K562 (cell line): ENCODE results near the gene ARFRP1. TPM values are rescaled to one million over a fixed set of nuclear protein-coding genes. Genes with fewer than 3 reads are reported as not detected.
A peak's percentile ranks its signal among the peaks of the same experiment; 100 is the strongest.

ENCODE experiments used
- ARID2 ChIP-seq: fragments of 450-650 bp; IDR thresholded peaks from 2 replicates; pipeline ENCODE4 v1.6.1; 2017; ENCODE audit warnings: antibody characterized with exemption, mild to moderate bottlenecking
- ATF1 ChIP-seq, 2 experiments: fragments of 450-650 bp in 1 of 2; IDR thresholded peaks; 2 replicates each; pipeline ENCODE4 v1.6.1; 2016; ENCODE audit warnings: missing compliant biosample characterization in 1 of 2, missing genetic modification characterization in 1 of 2
- BRF1 ChIP-seq: IDR thresholded peaks from 3 replicates; pipeline ENCODE4 v1.6.1; 2011; ENCODE audit warnings: borderline replicate concordance, mild to moderate bottlenecking; ENCODE audit not compliant: insufficient read length; ENCODE audit errors: extremely low read depth
- CBX3 ChIP-seq, 2 experiments: IDR thresholded peaks; 1 replicate in 1 of 2; 2 replicates in 1 of 2; pipeline ENCODE4 v1.6.1; 2012; ENCODE audit warnings: inconsistent platforms in 2 of 2, low read length in 2 of 2, borderline replicate concordance in 1 of 2, control low read depth in 1 of 2
- CHD2 ChIP-seq: IDR thresholded peaks from 2 replicates; pipeline ENCODE4 v1.6.1; 2011; ENCODE audit warnings: low read depth, low read length
- EP400 ChIP-seq: fragments of 450-650 bp; IDR thresholded peaks from 2 replicates; pipeline ENCODE4 v1.6.1; 2017; ENCODE audit warnings: antibody characterized with exemption, mild to moderate bottlenecking, moderate library complexity
- FOXP4 ChIP-seq: sonication (generic); formaldehyde crosslinking; IDR thresholded peaks from 2 replicates; pipeline ENCODE4 v1.8.0; 2022; ENCODE audit warnings: mild to moderate bottlenecking, missing genetic modification reagents, borderline replicate concordance
- GTF2E2 ChIP-seq: fragments of 200-800 bp; sonication (Bioruptor generic); IDR thresholded peaks from 2 replicates; pipeline ENCODE4 v1.6.1; 2016; ENCODE audit warnings: missing genetic modification characterization, missing compliant biosample characterization
- KHSRP ChIP-seq: fragments of 450-650 bp; IDR thresholded peaks from 2 replicates; pipeline ENCODE4 v1.6.1; 2017
- NR3C1 ChIP-seq: sonication (generic); formaldehyde crosslinking; IDR thresholded peaks from 2 replicates; pipeline ENCODE4 v1.8.1; 2022; ENCODE audit warnings: missing genetic modification reagents
- PHB ChIP-seq: fragments of 250-450 bp; sonication (Bioruptor Pico); IDR thresholded peaks from 2 replicates; pipeline ENCODE4 v1.5.0; 2021
- PHTF2 ChIP-seq: fragments of 250-450 bp; sonication (Bioruptor Pico); IDR thresholded peaks from 2 replicates; pipeline ENCODE4 v1.5.0; 2021; ENCODE audit warnings: mild to moderate bottlenecking
- RNF219 ChIP-seq: fragments of 250-450 bp; sonication (Bioruptor Pico); IDR thresholded peaks from 2 replicates; pipeline ENCODE4 v1.5.0; 2022; ENCODE audit warnings: mild to moderate bottlenecking
- SREBF1 ChIP-seq: fragments of 150-350 bp; IDR thresholded peaks from 2 replicates; pipeline ENCODE4 v1.6.1; 2014; ENCODE audit warnings: antibody characterized with exemption, low read depth, low read length, borderline replicate concordance
- TAF7 ChIP-seq: fragments of 450-650 bp; IDR thresholded peaks from 2 replicates; pipeline ENCODE4 v1.6.1; 2016; ENCODE audit warnings: missing genetic modification characterization, missing compliant biosample characterization
- TARDBP ChIP-seq: fragments of 450-650 bp; IDR thresholded peaks from 2 replicates; pipeline ENCODE4 v1.6.1; 2016
- TRIM28 ChIP-seq: fragments of 450-650 bp; IDR thresholded peaks from 2 replicates; pipeline ENCODE4 v1.6.1; 2017
- WHSC1 ChIP-seq: IDR thresholded peaks from one replicate; pipeline ENCODE4 v1.6.1; 2012; ENCODE audit warnings: low read length, control low read depth, inconsistent platforms
- ZBTB49 ChIP-seq: sonication (generic); formaldehyde crosslinking; IDR thresholded peaks from 2 replicates; pipeline ENCODE4 v1.8.0; 2022; ENCODE audit warnings: missing genetic modification reagents, mild to moderate bottlenecking, borderline replicate concordance
- ZC3H4 ChIP-seq: sonication (generic); formaldehyde crosslinking; IDR thresholded peaks from 2 replicates; pipeline ENCODE4 v1.9.0; 2021; ENCODE audit warnings: missing genetic modification reagents, borderline replicate concordance
- ZFP30 ChIP-seq: fragments of 250-450 bp; sonication (Bioruptor Pico); IDR thresholded peaks from 2 replicates; pipeline ENCODE4 v1.8.0; 2022; ENCODE audit warnings: moderate library complexity, mild to moderate bottlenecking, inconsistent platforms, borderline replicate concordance
- ZKSCAN3 ChIP-seq: fragments of 250-450 bp; sonication (Bioruptor Pico); IDR thresholded peaks from 2 replicates; pipeline ENCODE4 v1.4.0; 2020
- ZNF384 ChIP-seq: IDR thresholded peaks from 2 replicates; pipeline ENCODE4 v1.6.1; 2012; ENCODE audit warnings: low read depth, low read length, improper control_type of control experiment
- ZNF444 ChIP-seq: fragments of 250-450 bp; sonication (Bioruptor Pico); IDR thresholded peaks from 2 replicates; pipeline ENCODE4 v1.4.0; 2020; ENCODE audit warnings: mild to moderate bottlenecking, moderate library complexity
- ZNF695 ChIP-seq: fragments of 450-650 bp; formaldehyde crosslinking; IDR thresholded peaks from 2 replicates; pipeline ENCODE4 v1.4.0; 2020; ENCODE audit warnings: mild to moderate bottlenecking, moderate library complexity
- ZNF785 ChIP-seq: fragments of 250-450 bp; sonication (Bioruptor Pico); IDR thresholded peaks from 2 replicates; pipeline ENCODE4 v1.4.0; 2020; ENCODE audit warnings: mild to moderate bottlenecking
- ZSCAN29 ChIP-seq: fragments of 450-650 bp; IDR thresholded peaks from 2 replicates; pipeline ENCODE4 v1.6.1; 2017
- polyA plus RNA-seq, 8 experiments: library from polyadenylated mRNA; depleted of rRNA in 4 of 8; stranded (reverse) in 5 of 8; unstranded in 3 of 8; fragments of >200 nt; fragmentation: Nextera tagmentation in 2 of 8; fragmentation: Illumina TruSeq in 1 of 8; extraction: Ambion mirVana in 2 of 8; extraction: Trizol in 1 of 8; gene quantifications; 2 replicates each; pipeline versions ENCODE4 v1.2.1 to v1.2.3, GENCODE V29; 2011 to 2014; ENCODE audit warnings: inconsistent platforms in 1 of 8, missing spikeins in 1 of 8
- total RNA-seq, 7 experiments: library from RNA; depleted of rRNA in 6 of 7; stranded (reverse); fragments of >200 nt in 6 of 7; fragmentation: Illumina TruSeq in 2 of 7; extraction: Trizol in 2 of 7; gene quantifications; 2 replicates each; pipeline versions ENCODE4 v1.2.1 to v1.2.3, GENCODE V29; 2011 to 2021; ENCODE audit warnings: low replicate concordance in 1 of 7

ARFRP1 gene
- total and polyA plus RNA-seq, 9 of the 15 experiments (the other 6 are each of a cell fraction or from before 2014, with no cell fraction given): 2.2 to 78.9 (median 37.3) TPM

GRCh38 chr20:63718996-63719395 is 11.2 kb upstream of the ARFRP1 start (continued):
- no peak for TF ChIP-seq FOXP4 (CRISPR knock-in tag)
- TF ChIP-seq ZSCAN29: no peak
- TF ChIP-seq PHB (CRISPR knock-in tag): no peak
- TF ChIP-seq NR3C1 (CRISPR knock-in tag): no peak
- no peak for TF ChIP-seq EP400
- TF ChIP-seq WHSC1: no peak
- TF ChIP-seq GTF2E2: no peak
- no peak for TF ChIP-seq PHTF2
- TF ChIP-seq SREBF1: no peak
- TF ChIP-seq TARDBP: no peak
- no peak for TF ChIP-seq ZNF785 (CRISPR knock-in tag)
- no peak for TF ChIP-seq CHD2
- TF ChIP-seq ATF1 (CRISPR knock-in tag; IDR thresholded peaks at IDR 0.05): no peak
- TF ChIP-seq ATF1 (tag; IDR thresholded peaks at IDR 0.05): no peak
- no peak for TF ChIP-seq ZNF444
- TF ChIP-seq ZNF695 (CRISPR knock-in tag): no peak
- TF ChIP-seq ZC3H4 (CRISPR knock-in tag): no peak
- no peak for TF ChIP-seq TAF7 (tag)
- peak; percentile 59; the same call in 1 of the 2 replicates for TF ChIP-seq ZNF384
- TF ChIP-seq TRIM28: peak; percentile 97
- no peak for TF ChIP-seq BRF1
- no peak for TF ChIP-seq ARID2
- TF ChIP-seq ZBTB49: no peak
- peak in 1 of 2 experiments; percentile 82; a peak in 2 of 3 replicates for TF ChIP-seq CBX3 (IDR thresholded peaks at IDR 0.05; ENCODE audit: borderline replicate concordance in 1 of 2, low read length in 2 of 2)
- TF ChIP-seq ZKSCAN3: no peak
- TF ChIP-seq ZFP30: no peak
- no peak for TF ChIP-seq KHSRP
- TF ChIP-seq RNF219 (CRISPR knock-in tag): no peak
